GM19193 (cell line): ENCODE data around the gene PRCC.

Experiments
- POLR2A ChIP-seq: IDR thresholded peaks from 4 replicates; pipeline ENCODE4 v1.6.1; 2011; ENCODE audit not compliant: insufficient read depth, insufficient read length; ENCODE audit errors: extremely low read depth

PRCC gene

GRCh38 chr1:156772222-156772621 is 4.9 kb downstream of the PRCC start:
- TF ChIP-seq POLR2A = no peak

GRCh38 chr1:156772728-156773497 is 5.6 kb downstream of the PRCC start:
- TF ChIP-seq POLR2A = no peak

GRCh38 chr1:156773607-156774006 is 6.3 kb downstream of the PRCC start:
- no peak for TF ChIP-seq POLR2A

GRCh38 chr1:156775799-156776198 is 8.5 kb downstream of the PRCC start:
- no peak for TF ChIP-seq POLR2A

GRCh38 chr1:156776942-156777341 is 9.6 kb downstream of the PRCC start:
- TF ChIP-seq POLR2A = no peak

GRCh38 chr1:156777573-156777972 is 10.2 kb downstream of the PRCC start:
- no peak for TF ChIP-seq POLR2A

GRCh38 chr1:156781585-156782186 is 14.4 kb downstream of the PRCC start:
- no peak for TF ChIP-seq POLR2A

- no peak for TF ChIP-seq POLR2A
Observed at GRCh38 chr1:156785458-156785857, 18.1 kb downstream of the PRCC start.

GRCh38 chr1:156786640-156787039 is 19.3 kb downstream of the PRCC start:
- TF ChIP-seq POLR2A = no peak

- TF ChIP-seq POLR2A = no peak
Observed at GRCh38 chr1:156788136-156788535, 20.8 kb downstream of the PRCC start.

- no peak for TF ChIP-seq POLR2A
Observed at GRCh38 chr1:156789621-156790318, 22.4 kb downstream of the PRCC start.

GRCh38 chr1:156794506-156795373 is 27.4 kb downstream of the PRCC start:
- TF ChIP-seq POLR2A = no peak

- TF ChIP-seq POLR2A = no peak
Observed at GRCh38 chr1:156795374-156795733, 28.0 kb downstream of the PRCC start.

- no peak for TF ChIP-seq POLR2A
Observed at GRCh38 chr1:156795787-156796186, 28.5 kb downstream of the PRCC start.
